Calu3 (cell line): ENCODE measurements around the gene NTRK1. TPM values are rescaled to one million over a fixed set of nuclear protein-coding genes. Genes with fewer than 3 reads are reported as not detected.

Experiments
- BruUV-seq: library from RNA; stranded (reverse); fragments of 400-500 nt; replicated peaks from 2 replicates; lab custom pipeline; 2021; lab: Mats Ljungman, UMichigan
- CTCF ChIA-PET: fragments of 300-600 bp; sonication (Branson Sonifier 250); formaldehyde crosslinking; loops from one replicate; lab custom pipeline; 2022; ENCODE audit warnings: antibody characterized with exemption; lab: Charles Lee
- DNase-seq: peaks from one replicate; pipeline ENCODE4 v3.0.0; 2022
- H3K27ac Mint-ChIP-seq: one replicate; pipeline ENCODE4 v1.8.0; 2022; ENCODE audit warnings: mixed read lengths; ENCODE audit not compliant: unreplicated experiment
- H3K27me3 Mint-ChIP-seq: one replicate; pipeline ENCODE4 v1.8.0; 2022; ENCODE audit warnings: mixed read lengths; ENCODE audit not compliant: unreplicated experiment
- H3K36me3 Mint-ChIP-seq: one replicate; pipeline ENCODE4 v1.8.0; 2022; ENCODE audit warnings: mild to moderate bottlenecking, moderate library complexity, mixed read lengths; ENCODE audit not compliant: insufficient read depth, unreplicated experiment
- H3K4me1 Mint-ChIP-seq: one replicate; pipeline ENCODE4 v1.8.0; 2022; ENCODE audit warnings: mild to moderate bottlenecking, low read depth, mixed read lengths; ENCODE audit not compliant: unreplicated experiment
- H3K4me3 Mint-ChIP-seq: one replicate; pipeline ENCODE4 v1.8.0; 2022; ENCODE audit warnings: mild to moderate bottlenecking, low read depth, moderate library complexity, mixed read lengths; ENCODE audit not compliant: unreplicated experiment
- H3K9me3 Mint-ChIP-seq: one replicate; pipeline ENCODE4 v1.8.0; 2022; ENCODE audit warnings: low read depth, mixed read lengths; ENCODE audit not compliant: unreplicated experiment
- intact Hi-C: fragments of 100-400 bp; cut with micrococcal nuclease; formaldehyde crosslinking; loops from one replicate; pipeline ENCODE4 v1.10.0; 2022; ENCODE audit not compliant: unreplicated experiment
- total RNA-seq: library from RNA; stranded (reverse); gene quantifications from 2 replicates; pipeline ENCODE4 v1.2.3, GENCODE V29; 2022
- TF ChIP-seq, protein P1 (sequence below): fragments of 200-600 bp; IDR thresholded peaks from one replicate; pipeline ENCODE4 v1.8.0; 2022; ENCODE audit warnings: antibody characterized with exemption; ENCODE audit not compliant: unreplicated experiment

Gene NTRK1
- total RNA-seq, 1 experiment from 2014 or later: not detected

DNA sequence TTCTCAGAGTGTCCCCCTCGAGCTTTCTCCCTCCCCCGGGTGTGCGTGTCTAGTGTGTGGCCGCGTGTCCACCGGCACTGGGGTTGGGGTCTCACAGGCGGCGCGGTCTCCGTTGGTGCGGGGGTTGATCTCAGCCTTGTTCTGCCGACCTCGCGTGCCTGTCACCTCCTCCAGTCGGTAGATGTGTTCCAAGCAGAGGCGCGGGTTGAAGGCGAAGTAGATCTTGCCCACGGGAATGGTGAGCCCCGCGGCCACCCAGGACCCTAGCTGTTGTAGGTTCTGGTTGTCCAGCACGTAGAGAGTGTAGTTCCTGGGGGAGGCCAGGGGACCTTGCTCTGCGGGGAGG lies 11.5 kb upstream of the NTRK1 start:
- no TSS peak for BruUV-seq
- H3K27ac Mint-ChIP-seq: no peak overlapping the region

DNA sequence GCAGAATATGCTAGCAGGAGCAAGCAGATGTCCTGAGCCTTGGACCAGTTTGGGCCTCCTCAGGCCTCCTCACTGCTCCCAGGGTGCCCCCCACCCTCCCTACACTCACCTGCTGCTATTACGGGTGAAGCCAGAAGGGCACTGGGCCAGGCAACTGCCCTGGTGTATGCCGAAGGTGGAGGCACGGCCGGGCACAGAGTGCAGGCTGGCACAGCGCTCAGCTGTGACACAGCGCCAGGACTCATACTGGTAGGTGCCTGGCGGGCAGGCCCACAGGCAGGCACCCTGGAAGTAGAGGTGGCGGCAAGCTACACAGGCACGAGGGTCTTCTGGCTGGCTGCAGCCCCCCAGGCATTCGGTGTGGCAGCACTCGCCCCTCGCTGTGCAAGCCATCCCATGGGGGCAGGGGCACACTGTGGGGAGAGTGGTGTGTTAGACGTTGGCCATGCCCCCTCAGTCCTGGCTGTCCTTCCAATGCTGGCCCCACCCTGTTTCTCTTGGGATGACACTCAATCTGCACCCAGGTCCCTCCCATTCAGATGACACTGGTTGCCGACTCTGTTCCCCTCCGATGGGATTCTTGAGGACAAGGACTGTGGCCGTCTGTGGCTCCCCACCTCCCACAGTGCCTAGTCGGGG lies 8.8 kb upstream of the NTRK1 start:
- TF ChIP-seq, protein P1, sequence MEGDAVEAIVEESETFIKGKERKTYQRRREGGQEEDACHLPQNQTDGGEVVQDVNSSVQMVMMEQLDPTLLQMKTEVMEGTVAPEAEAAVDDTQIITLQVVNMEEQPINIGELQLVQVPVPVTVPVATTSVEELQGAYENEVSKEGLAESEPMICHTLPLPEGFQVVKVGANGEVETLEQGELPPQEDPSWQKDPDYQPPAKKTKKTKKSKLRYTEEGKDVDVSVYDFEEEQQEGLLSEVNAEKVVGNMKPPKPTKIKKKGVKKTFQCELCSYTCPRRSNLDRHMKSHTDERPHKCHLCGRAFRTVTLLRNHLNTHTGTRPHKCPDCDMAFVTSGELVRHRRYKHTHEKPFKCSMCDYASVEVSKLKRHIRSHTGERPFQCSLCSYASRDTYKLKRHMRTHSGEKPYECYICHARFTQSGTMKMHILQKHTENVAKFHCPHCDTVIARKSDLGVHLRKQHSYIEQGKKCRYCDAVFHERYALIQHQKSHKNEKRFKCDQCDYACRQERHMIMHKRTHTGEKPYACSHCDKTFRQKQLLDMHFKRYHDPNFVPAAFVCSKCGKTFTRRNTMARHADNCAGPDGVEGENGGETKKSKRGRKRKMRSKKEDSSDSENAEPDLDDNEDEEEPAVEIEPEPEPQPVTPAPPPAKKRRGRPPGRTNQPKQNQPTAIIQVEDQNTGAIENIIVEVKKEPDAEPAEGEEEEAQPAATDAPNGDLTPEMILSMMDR: no peak
- DNase-seq: no peak
- H3K27ac Mint-ChIP-seq: no peak overlapping the region
- intact Hi-C loops: loop anchor here (10.0 kb wide), 1 partner anchor 167 kb away; no protein-coding TSS in a partner anchor
- H3K9me3 Mint-ChIP-seq: no peaks in the 10 kb centered on the region
- CTCF ChIA-PET: no interaction called here
- peaks cover 82% of the 10 kb centered on the region for H3K27me3 Mint-ChIP-seq
- no peaks in the 10 kb centered on the region for H3K4me1 Mint-ChIP-seq
- no peaks in the 10 kb centered on the region for H3K36me3 Mint-ChIP-seq
- no TSS peak for BruUV-seq
- H3K4me3 Mint-ChIP-seq: no peak overlapping the region

More for the DNA sequence above, 11.5 kb upstream of the NTRK1 start:
- no peak overlapping the region for H3K4me3 Mint-ChIP-seq
- CTCF ChIA-PET: no interaction called here
- no peaks in the 10 kb centered on the region for H3K9me3 Mint-ChIP-seq
- H3K27me3 Mint-ChIP-seq: peaks cover 82% of the 10 kb centered on the region
- intact Hi-C loops: no loop called here
- no peak for DNase-seq
- TF ChIP-seq, protein P1: no peak
- no peaks in the 10 kb centered on the region for H3K4me1 Mint-ChIP-seq
- no peaks in the 10 kb centered on the region for H3K36me3 Mint-ChIP-seq

GRCh38 chr1:156852418-156852874 lies 8.2 kb upstream of the NTRK1 start:
- no TSS peak for BruUV-seq
- H3K4me1 Mint-ChIP-seq: no peaks in the 10 kb centered on the region
- CTCF ChIA-PET: no interaction called here
- H3K9me3 Mint-ChIP-seq: no peaks in the 10 kb centered on the region
- TF ChIP-seq, protein P1: no peak
- peaks cover 82% of the 10 kb centered on the region for H3K27me3 Mint-ChIP-seq
- intact Hi-C loops: loop anchor here (10.0 kb wide), 1 partner anchor 168 kb away; no protein-coding TSS in a partner anchor
- H3K36me3 Mint-ChIP-seq: no peaks in the 10 kb centered on the region
- no peak for DNase-seq
- H3K4me3 Mint-ChIP-seq: no peak overlapping the region
- no peak overlapping the region for H3K27ac Mint-ChIP-seq

DNA sequence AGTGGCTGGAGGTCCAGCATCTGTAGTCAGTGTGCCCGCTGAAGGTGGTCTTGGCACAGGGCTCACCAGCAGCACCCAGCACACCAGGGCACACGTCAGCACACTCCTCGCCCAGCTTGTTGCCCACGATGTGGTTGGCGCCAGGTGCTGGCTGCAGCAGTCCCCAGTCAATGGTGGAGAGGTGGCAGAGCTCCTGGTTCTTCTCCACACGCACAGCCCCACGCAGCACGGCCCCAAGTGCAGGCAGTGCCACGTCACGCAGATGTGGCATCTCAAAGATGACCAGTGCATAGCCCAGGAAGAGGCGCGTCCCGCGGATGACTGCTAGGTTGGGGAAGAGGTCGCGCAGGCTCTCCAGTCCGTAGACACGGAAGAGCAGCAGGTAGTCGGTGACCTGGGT lies 6.9 kb upstream of the NTRK1 start:
- peaks cover 82% of the 10 kb centered on the region for H3K27me3 Mint-ChIP-seq
- intact Hi-C loops: loop anchor here (10.0 kb wide), 1 partner anchor 169 kb away; no protein-coding TSS in a partner anchor
- TF ChIP-seq, protein P1: no peak
- no peaks in the 10 kb centered on the region for H3K36me3 Mint-ChIP-seq
- peaks cover 7% of the 10 kb centered on the region for H3K4me1 Mint-ChIP-seq
- CTCF ChIA-PET: no interaction called here
- H3K27ac Mint-ChIP-seq: no peak overlapping the region
- H3K4me3 Mint-ChIP-seq: no peak overlapping the region
- no peaks in the 10 kb centered on the region for H3K9me3 Mint-ChIP-seq
- DNase-seq: no peak
- BruUV-seq: no TSS peak
